H1 (cell line): ENCODE results near the gene CFD. TPM values are rescaled to one million over a fixed set of nuclear protein-coding genes. Genes with fewer than 3 reads are reported as not detected.

Experiments used
- CTCF ChIA-PET: fragments of 300-600 bp; sonication (Branson Sonifier 250); formaldehyde crosslinking; loops from one replicate; lab custom pipeline; 2021; ENCODE audit not compliant: partially characterized antibody; lab: Charles Lee
- POLR2A ChIA-PET: fragments of 300-600 bp; sonication (Branson Sonifier 250); formaldehyde crosslinking; loops from one replicate; lab custom pipeline; 2021; ENCODE audit warnings: inconsistent platforms; ENCODE audit not compliant: partially characterized antibody; lab: Charles Lee
- DNase-seq, 2 experiments: peaks; one replicate each; pipeline versions ENCODE4 v3.0.0 to v3.0.0-alpha.2; 2010 to 2022; ENCODE audit warnings: low spot score in 2 of 2, low read depth in 1 of 2, mixed read lengths in 1 of 2
- FAIRE-seq: peaks from 2 replicates; lab custom pipeline; 2011; peaks lifted over from hg19 to GRCh38; lab: Jason Lieb, UNC
- H2AFZ ChIP-seq: 2 replicates; pipeline ENCODE4 v1.8.1; 2012; ENCODE audit warnings: low read length, inconsistent platforms
- H2AK5ac ChIP-seq: 2 replicates; pipeline ENCODE4 v1.6.1; 2013; ENCODE audit warnings: low read depth, low read length
- H2BK120ac ChIP-seq: replicated peaks from 2 replicates; pipeline ENCODE3; 2013; ENCODE audit warnings: low read depth, low read length, inconsistent platforms
- H2BK12ac ChIP-seq: 2 replicates; pipeline ENCODE4 v1.6.1; 2013; ENCODE audit warnings: low read depth, low read length
- H2BK15ac ChIP-seq: 2 replicates; pipeline ENCODE4 v1.6.1; 2013; ENCODE audit warnings: low read length
- H2BK20ac ChIP-seq: 2 replicates; pipeline ENCODE4 v1.6.1; 2013; ENCODE audit warnings: low read length
- H2BK5ac ChIP-seq: 2 replicates; pipeline ENCODE4 v1.6.1; 2013; ENCODE audit warnings: low read depth, low read length
- H3K14ac ChIP-seq: 2 replicates; pipeline ENCODE4 v1.6.1; 2013; ENCODE audit warnings: inconsistent platforms; ENCODE audit not compliant: insufficient read length
- H3K18ac ChIP-seq: 2 replicates; pipeline ENCODE4 v1.6.1; 2013; ENCODE audit warnings: low read length; ENCODE audit errors: extremely low read depth
- H3K23ac ChIP-seq: 2 replicates; pipeline ENCODE4 v1.6.1; 2013; ENCODE audit warnings: inconsistent platforms; ENCODE audit not compliant: insufficient read length
- H3K23me2 ChIP-seq: 2 replicates; pipeline ENCODE4 v1.6.1; 2013; ENCODE audit warnings: low read depth, low read length
- H3K27ac ChIP-seq: 2 replicates; pipeline ENCODE4 v1.6.1; 2011; ENCODE audit warnings: low read depth, low read length, inconsistent platforms
- H3K27me3 ChIP-seq, 4 experiments: replicated peaks in 1 of 4; 1 replicate in 1 of 4; 2 replicates in 3 of 4; pipeline versions ENCODE4 v1.6.1 to v1.8.1; 2011 to 2013; ENCODE audit warnings: low read length in 3 of 4, mild to moderate bottlenecking in 3 of 4, inconsistent platforms in 2 of 4, mixed read lengths in 2 of 4, moderate library complexity in 1 of 4; ENCODE audit not compliant: control insufficient read depth in 3 of 4, insufficient read depth in 3 of 4; ENCODE audit errors: extremely low read depth in 1 of 4
- H3K36me3 ChIP-seq, 4 experiments: 2 replicates each; pipeline versions ENCODE4 v1.6.1 to v1.8.1; 2011 to 2013; ENCODE audit warnings: mild to moderate bottlenecking in 4 of 4, low read length in 3 of 4, moderate library complexity in 2 of 4, control low read depth in 1 of 4, inconsistent platforms in 1 of 4; ENCODE audit not compliant: insufficient read depth in 4 of 4, control insufficient read depth in 2 of 4
- H3K4ac ChIP-seq: replicated peaks from 2 replicates; pipeline ENCODE3; 2013; ENCODE audit warnings: low read length, low read depth, mixed read lengths, inconsistent platforms; ENCODE audit not compliant: insufficient read length
- H3K4me1 ChIP-seq, 4 experiments: replicated peaks in 1 of 4; 1 replicate in 1 of 4; 2 replicates in 3 of 4; pipeline versions ENCODE4 v1.6.1 to v1.8.1; 2011 to 2013; ENCODE audit warnings: low read length in 3 of 4, inconsistent platforms in 2 of 4, mixed read lengths in 1 of 4; ENCODE audit not compliant: insufficient read depth in 4 of 4, control insufficient read depth in 3 of 4
- H3K4me2 ChIP-seq, 2 experiments: 2 replicates each; pipeline versions ENCODE4 v1.6.1 to v1.8.1; 2011 to 2013; ENCODE audit warnings: low read depth in 2 of 2, low read length in 2 of 2, control low read depth in 1 of 2, inconsistent platforms in 1 of 2, mild to moderate bottlenecking in 1 of 2; ENCODE audit not compliant: insufficient read depth in 1 of 2
- H3K4me3 ChIP-seq, 4 experiments: fragments of 200-600, 300-600 bp in 1 of 4; sonication (generic), shearing (Covaris generic), sonication (Bioruptor Twin) in 1 of 4; 2 replicates each; pipeline versions ENCODE4 v1.5.1 to v1.8.1; 2011 to 2016; ENCODE audit warnings: low read length in 4 of 4, low read depth in 3 of 4, control low read depth in 2 of 4, inconsistent platforms in 2 of 4, mild to moderate bottlenecking in 2 of 4, mixed read lengths in 1 of 4, moderate library complexity in 1 of 4; ENCODE audit not compliant: insufficient read depth in 2 of 4; ENCODE audit errors: extremely low read depth in 1 of 4
- H3K56ac ChIP-seq: replicated peaks from 2 replicates; pipeline ENCODE3; 2013; ENCODE audit warnings: low read depth, mild to moderate bottlenecking, mixed read lengths, low read length, inconsistent platforms; ENCODE audit not compliant: insufficient read length
- H3K79me1 ChIP-seq: 2 replicates; pipeline ENCODE4 v1.6.1; 2013; ENCODE audit warnings: low read depth, low read length, control low read depth
- H3K79me2 ChIP-seq, 2 experiments: 2 replicates each; pipeline versions ENCODE4 v1.6.1 to v1.8.1; 2012 to 2013; ENCODE audit warnings: low read length in 2 of 2, mild to moderate bottlenecking in 2 of 2, inconsistent platforms in 1 of 2; ENCODE audit not compliant: insufficient read depth in 2 of 2, control insufficient read depth in 1 of 2
- H3K9ac ChIP-seq, 4 experiments: replicated peaks in 1 of 4; 1 replicate in 1 of 4; 2 replicates in 3 of 4; pipeline versions ENCODE4 v1.6.1 to v1.8.1; 2011 to 2013; ENCODE audit warnings: low read depth in 3 of 4, low read length in 3 of 4, control low read depth in 2 of 4, mild to moderate bottlenecking in 2 of 4, moderate library complexity in 2 of 4, inconsistent platforms in 1 of 4; ENCODE audit errors: extremely low read depth in 1 of 4
- H3K9me3 ChIP-seq, 2 experiments: 2 replicates each; pipeline versions ENCODE4 v1.6.1 to v1.8.1; 2012 to 2013; ENCODE audit warnings: mild to moderate bottlenecking in 2 of 2, moderate library complexity in 2 of 2, control low read depth in 1 of 2, inconsistent platforms in 1 of 2, low read depth in 1 of 2, low read length in 1 of 2, mixed read lengths in 1 of 2; ENCODE audit not compliant: insufficient read depth in 2 of 2
- H4K20me1 ChIP-seq, 2 experiments: replicated peaks in 1 of 2; 2 replicates each; pipeline versions ENCODE3 to v1.8.1; 2011 to 2013; ENCODE audit warnings: inconsistent platforms in 2 of 2, low read length in 2 of 2, mild to moderate bottlenecking in 1 of 2; ENCODE audit not compliant: insufficient read depth in 2 of 2, control insufficient read depth in 1 of 2
- H4K5ac ChIP-seq: 2 replicates; pipeline ENCODE4 v1.6.1; 2013; ENCODE audit warnings: low read length, low read depth, mixed read lengths, inconsistent platforms; ENCODE audit not compliant: insufficient read length
- H4K8ac ChIP-seq: 2 replicates; pipeline ENCODE4 v1.8.0; 2013; ENCODE audit warnings: mild to moderate bottlenecking, moderate library complexity, low read length, inconsistent platforms; ENCODE audit not compliant: insufficient read depth; ENCODE audit errors: extremely low read depth
- H4K91ac ChIP-seq: replicated peaks from 2 replicates; pipeline ENCODE3; 2013; ENCODE audit warnings: low read length, mixed read lengths, inconsistent platforms; ENCODE audit not compliant: insufficient read length
- BACH1 ChIP-seq: IDR thresholded peaks from 2 replicates; pipeline ENCODE4 v1.6.1; 2012; ENCODE audit warnings: low read length, improper control_type of control experiment
- BCL11A ChIP-seq, 2 experiments: IDR thresholded peaks; one replicate each; pipeline ENCODE4 v1.6.1; 2011; ENCODE audit warnings: low read depth in 2 of 2, low read length in 2 of 2, mild to moderate bottlenecking in 2 of 2
- EGR1 ChIP-seq: IDR thresholded peaks from 2 replicates; pipeline ENCODE4 v1.6.1; 2011; ENCODE audit warnings: low read depth, low read length, borderline replicate concordance
- EZH2 ChIP-seq: fragments of 200-600 bp; sonication (generic); IDR thresholded peaks from 2 replicates; pipeline ENCODE4 v1.7.1; 2012; ENCODE audit warnings: low read depth, mild to moderate bottlenecking, moderate library complexity, low read length, inconsistent platforms; ENCODE audit not compliant: severe bottlenecking
- KDM5A ChIP-seq: fragments of 200-600 bp; IDR thresholded peaks from 2 replicates; pipeline ENCODE4 v1.7.1; 2012; ENCODE audit warnings: mild to moderate bottlenecking, low read length, inconsistent platforms, mixed read lengths
- MAFK ChIP-seq: IDR thresholded peaks from 2 replicates; pipeline ENCODE4 v1.6.1; 2012; ENCODE audit warnings: low read depth, mild to moderate bottlenecking, improper control_type of control experiment, low read length
- SIX5 ChIP-seq: IDR thresholded peaks from 2 replicates; pipeline ENCODE4 v1.6.1; 2011; ENCODE audit warnings: mild to moderate bottlenecking, low read depth, low read length
- SP1 ChIP-seq: IDR thresholded peaks from 2 replicates; pipeline ENCODE4 v1.6.1; 2011; ENCODE audit warnings: low read depth, low read length
- SUZ12 ChIP-seq: fragments of 200-600 bp; sonication (generic); IDR thresholded peaks from 2 replicates; pipeline ENCODE4 v1.6.1; 2012; ENCODE audit warnings: mild to moderate bottlenecking, inconsistent platforms, low read length, moderate library complexity, mixed read lengths
- WGBS, 2 experiments: shearing (Covaris generic) in 1 of 2; methylation state at CpG; one replicate each; pipeline versions ENCODE4 v1.1.6 to v1.1.7; 2013 to 2015; ENCODE audit warnings: low lambda C conversion rate in 2 of 2, mixed read lengths in 2 of 2, inconsistent platforms in 1 of 2, low coverage in 1 of 2, missing lambda C conversion rate in 1 of 2; ENCODE audit not compliant: insufficient replicate concordance in 2 of 2, insufficient coverage in 1 of 2, insufficient read length in 1 of 2; ENCODE audit errors: extremely low coverage in 1 of 2, missing lambda C conversion rate in 1 of 2; 5-methylcytosine and 5-hydroxymethylcytosine counted together
- polyA plus RNA-seq, 7 experiments: library from polyadenylated mRNA; depleted of rRNA in 3 of 7; stranded (reverse) in 5 of 7; unstranded in 2 of 7; fragments of >200 nt in 5 of 7; fragments of 200-250 nt in 2 of 7; gene quantifications; 1 replicate in 5 of 7; 2 replicates in 1 of 7; 4 replicates in 1 of 7; pipeline versions ENCODE4 v1.2.1 to v1.2.3, GENCODE V29; 2011 to 2013; ENCODE audit warnings: missing spikeins in 2 of 7, mixed read lengths in 2 of 7
- total RNA-seq: library from RNA; stranded (reverse); fragmentation: NEBNext Ultra II Directional; extraction: Animal tissue kit (Norgen Biotek cat#: 25700); gene quantifications from 2 replicates; pipeline ENCODE4 v1.2.1, GENCODE V29; 2021
- TF ChIP-seq, protein P1 (sequence below): IDR thresholded peaks from 2 replicates; pipeline ENCODE4 v1.6.1; 2012; ENCODE audit warnings: inconsistent platforms
- TF ChIP-seq, protein P2 (sequence below): IDR thresholded peaks from 2 replicates; pipeline ENCODE4 v1.6.1; 2012; ENCODE audit warnings: low read length, inconsistent platforms

The CFD gene
- total and polyA plus RNA-seq, 2 of the 8 experiments (the other 6 are each of a cell fraction or from before 2014, with no cell fraction given), result 1.7 to 2.8 TPM

DNA sequence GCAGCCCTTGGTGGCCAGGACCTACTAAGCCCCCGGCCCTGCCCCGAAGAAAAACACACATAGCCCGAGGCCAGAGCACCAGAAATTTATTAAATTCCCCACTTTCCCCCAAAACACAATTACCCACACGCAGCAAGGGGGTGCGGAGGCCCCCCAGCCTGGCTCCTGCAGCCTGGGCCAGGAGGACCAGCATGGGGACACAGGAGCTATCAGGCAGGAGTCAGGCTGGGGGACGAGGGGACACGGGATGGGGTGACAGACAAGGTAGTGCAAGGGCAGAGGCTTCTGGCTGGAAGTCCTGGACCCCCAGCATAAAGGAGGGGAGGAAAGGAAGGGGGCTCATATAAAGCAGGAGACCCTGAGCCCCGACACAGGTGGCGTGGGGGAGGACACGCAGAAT, 37.0 kb downstream of the CFD start:
- Histone ChIP-seq H3K9ac (no peak overlapping the region), H2BK15ac (no peak overlapping the region), H3K56ac (no peak overlapping the region), H3K4me3 (no peak overlapping the region), H3K4me2 (no peak overlapping the region), H2BK120ac (no peak overlapping the region), H2BK20ac (no peak overlapping the region), H3K4me1 (peaks cover 0 to 10% (median 5%) of the 10 kb centered on the region in 4 experiments; a peak in 3 of 7 replicates), H3K9me3 (no peaks in the 10 kb centered on the region), H3K4ac (no peak overlapping the region), H3K14ac (no peak overlapping the region), H2AFZ (no peak overlapping the region), H4K20me1 (peaks cover 7 to 16% of the 10 kb centered on the region in 2 experiments), H3K79me1 (no peaks in the 10 kb centered on the region), H3K27me3 (no peaks in the 10 kb centered on the region), H4K8ac (no peak overlapping the region), H4K91ac (no peak overlapping the region), H3K27ac (no peak overlapping the region), H3K23me2 (peaks cover 6% of the 10 kb centered on the region; the same call in 1 of the 2 replicates), H3K79me2 (no peaks in the 10 kb centered on the region; a peak in 1 of 4 replicates), H2BK12ac (no peak overlapping the region), H3K23ac (no peak overlapping the region), H2BK5ac (no peak overlapping the region), H4K5ac (no peak overlapping the region), H3K36me3 (peaks cover 0 to 13% (median 2%) of the 10 kb centered on the region in 4 experiments; a peak in 2 of 8 replicates), H2AK5ac (no peak overlapping the region), H3K18ac (no peak overlapping the region)
- 94% methylated on average over 10 of the region's 10 CpGs; no CpG with 5 or more reads in 1 of the 2 experiments for WGBS, 2 experiments
- DNase-seq (no peak), FAIRE-seq (no peak)
- ChIA-PET POLR2A (interaction anchor here (1.3 to 1.9 kb wide), 3 partner anchors 9 to 25 kb away, joined by 4 to 5 read pairs (median 5); no protein-coding TSS in a partner anchor), CTCF (interaction anchor here (0.6 to 2.2 kb wide), 12 partner anchors 8 to 311 kb away, joined by 3 to 9 read pairs (median 4); no protein-coding TSS in a partner anchor)
- no peak for TF ChIP-seq EZH2
- TF ChIP-seq, protein P1, sequence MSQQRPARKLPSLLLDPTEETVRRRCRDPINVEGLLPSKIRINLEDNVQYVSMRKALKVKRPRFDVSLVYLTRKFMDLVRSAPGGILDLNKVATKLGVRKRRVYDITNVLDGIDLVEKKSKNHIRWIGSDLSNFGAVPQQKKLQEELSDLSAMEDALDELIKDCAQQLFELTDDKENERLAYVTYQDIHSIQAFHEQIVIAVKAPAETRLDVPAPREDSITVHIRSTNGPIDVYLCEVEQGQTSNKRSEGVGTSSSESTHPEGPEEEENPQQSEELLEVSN, result no peak
- TF ChIP-seq EGR1, result no peak
- TF ChIP-seq SUZ12, result no peak
- TF ChIP-seq KDM5A, result no peak
- TF ChIP-seq, protein P2, sequence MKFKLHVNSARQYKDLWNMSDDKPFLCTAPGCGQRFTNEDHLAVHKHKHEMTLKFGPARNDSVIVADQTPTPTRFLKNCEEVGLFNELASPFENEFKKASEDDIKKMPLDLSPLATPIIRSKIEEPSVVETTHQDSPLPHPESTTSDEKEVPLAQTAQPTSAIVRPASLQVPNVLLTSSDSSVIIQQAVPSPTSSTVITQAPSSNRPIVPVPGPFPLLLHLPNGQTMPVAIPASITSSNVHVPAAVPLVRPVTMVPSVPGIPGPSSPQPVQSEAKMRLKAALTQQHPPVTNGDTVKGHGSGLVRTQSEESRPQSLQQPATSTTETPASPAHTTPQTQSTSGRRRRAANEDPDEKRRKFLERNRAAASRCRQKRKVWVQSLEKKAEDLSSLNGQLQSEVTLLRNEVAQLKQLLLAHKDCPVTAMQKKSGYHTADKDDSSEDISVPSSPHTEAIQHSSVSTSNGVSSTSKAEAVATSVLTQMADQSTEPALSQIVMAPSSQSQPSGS, result no peak
- TF ChIP-seq SIX5, result no peak
- TF ChIP-seq BACH1, result no peak
- no peak for TF ChIP-seq BCL11A (IDR thresholded peaks at IDR 0.05; ENCODE audit: low read depth in 2 of 2, low read length in 2 of 2)
- TF ChIP-seq MAFK, result no peak
- no peak for TF ChIP-seq SP1
